Measurements from ENCODE around the gene PRKAB1.

- TF ChIP-seq CTCF (IDR thresholded peaks at IDR 0.05) (no peak), POLR2A (IDR thresholded peaks at IDR 0.05) (no peak)
Measured at GRCh38 chr12:119712721-119713120, 44.8 kb downstream of the PRKAB1 start.

Measured in Peyer's patch (tissue), 4 donors.